Activated CD8-positive, alpha-beta T cell treated with anti-CD3 and anti-CD28 coated beads for 36 hours (primary cell): ENCODE measurements around the gene CCN6. TPM values are rescaled to one million over a fixed set of nuclear protein-coding genes. Genes with fewer than 3 reads are reported as not detected.

Experiments used
- ATAC-seq: fragments of 200-7000 bp; cut with Tn5 transposase; one replicate; pipeline ENCODE4 v1.10.0; 2021; ENCODE audit warnings: mild to moderate bottlenecking, moderate library complexity
- CTCF ChIA-PET: fragments of 350-600 bp; sonication (Branson Sonifier 250); formaldehyde crosslinking; loops from one replicate; lab custom pipeline; 2021; ENCODE audit warnings: antibody characterized with exemption; lab: Charles Lee
- POLR2A ChIA-PET: fragments of 350-600 bp; sonication (Branson Sonifier 250); formaldehyde crosslinking; loops from one replicate; lab custom pipeline; 2021; ENCODE audit warnings: antibody characterized with exemption; lab: Charles Lee
- DNase-seq: peaks from one replicate; pipeline ENCODE4 v3.0.0-alpha.2; 2020
- H3K27ac Mint-ChIP-seq: one replicate; pipeline ENCODE4 v1.8.0; 2021; ENCODE audit warnings: mild to moderate bottlenecking, mixed read lengths
- H3K27me3 Mint-ChIP-seq: one replicate; pipeline ENCODE4 v1.8.0; 2021; ENCODE audit warnings: mixed read lengths
- H3K36me3 Mint-ChIP-seq: one replicate; pipeline ENCODE4 v1.8.0; 2021; ENCODE audit warnings: low read depth, mixed read lengths
- H3K4me1 Mint-ChIP-seq: one replicate; pipeline ENCODE4 v1.8.0; 2021; ENCODE audit warnings: low read depth, mixed read lengths
- H3K4me3 Mint-ChIP-seq: one replicate; pipeline ENCODE4 v1.8.0; 2021; ENCODE audit warnings: mild to moderate bottlenecking, moderate library complexity, mixed read lengths
- H3K9me3 Mint-ChIP-seq: one replicate; pipeline ENCODE4 v1.8.0; 2021; ENCODE audit warnings: mixed read lengths
- intact Hi-C: fragments of 100-400 bp; cut with micrococcal nuclease; formaldehyde crosslinking; loops from one replicate; pipeline ENCODE4 v1.10.0; 2022
- total RNA-seq, 2 experiments: library from RNA; stranded (reverse); gene quantifications; one replicate each; pipeline ENCODE4 v1.2.3, GENCODE V29; 2021
- TF ChIP-seq, protein P1 (sequence below): fragments of 200-600 bp; IDR thresholded peaks from one replicate; pipeline ENCODE4 v1.8.0; 2022; ENCODE audit warnings: antibody characterized with exemption, mild to moderate bottlenecking

The CCN6 gene
- total RNA-seq, 2 experiments from 2014 or later: not detected

DNA sequence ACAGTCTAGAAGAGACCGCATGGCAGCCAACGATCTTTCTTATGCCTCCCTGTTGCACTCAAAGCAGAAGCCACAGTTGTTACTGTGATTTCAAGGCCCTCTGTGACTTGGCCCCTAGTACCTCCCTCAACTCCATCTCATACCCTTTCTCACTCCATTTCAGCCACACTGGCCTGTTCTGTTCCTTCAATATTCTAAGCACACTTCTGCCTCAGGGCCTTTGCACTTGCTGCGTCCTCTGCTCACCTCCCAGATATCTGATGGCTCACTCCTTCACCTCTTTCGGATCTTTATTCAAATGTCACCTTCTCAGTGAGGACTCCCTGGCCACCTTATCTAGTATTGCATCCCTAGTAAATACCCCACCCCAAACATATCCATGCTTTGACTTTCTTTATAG, 29.4 kb upstream of the CCN6 start:
- peaks cover 27% of the 10 kb centered on the region for H3K36me3 Mint-ChIP-seq
- H3K9me3 Mint-ChIP-seq: peaks cover 19% of the 10 kb centered on the region
- intact Hi-C loops: no loop called here
- POLR2A ChIA-PET: no interaction called here
- DNase-seq (no peak), ATAC-seq (no peak)
- CTCF ChIA-PET: interaction anchor here (1.0 kb wide), 1 partner anchor 9 kb away, joined by 3 read pairs; no protein-coding TSS in a partner anchor
- H3K4me1 Mint-ChIP-seq: peaks cover 39% of the 10 kb centered on the region
- H3K4me3 Mint-ChIP-seq: no peak overlapping the region
- H3K27ac Mint-ChIP-seq: no peak overlapping the region
- H3K27me3 Mint-ChIP-seq: no peaks in the 10 kb centered on the region
- TF ChIP-seq, protein P1, sequence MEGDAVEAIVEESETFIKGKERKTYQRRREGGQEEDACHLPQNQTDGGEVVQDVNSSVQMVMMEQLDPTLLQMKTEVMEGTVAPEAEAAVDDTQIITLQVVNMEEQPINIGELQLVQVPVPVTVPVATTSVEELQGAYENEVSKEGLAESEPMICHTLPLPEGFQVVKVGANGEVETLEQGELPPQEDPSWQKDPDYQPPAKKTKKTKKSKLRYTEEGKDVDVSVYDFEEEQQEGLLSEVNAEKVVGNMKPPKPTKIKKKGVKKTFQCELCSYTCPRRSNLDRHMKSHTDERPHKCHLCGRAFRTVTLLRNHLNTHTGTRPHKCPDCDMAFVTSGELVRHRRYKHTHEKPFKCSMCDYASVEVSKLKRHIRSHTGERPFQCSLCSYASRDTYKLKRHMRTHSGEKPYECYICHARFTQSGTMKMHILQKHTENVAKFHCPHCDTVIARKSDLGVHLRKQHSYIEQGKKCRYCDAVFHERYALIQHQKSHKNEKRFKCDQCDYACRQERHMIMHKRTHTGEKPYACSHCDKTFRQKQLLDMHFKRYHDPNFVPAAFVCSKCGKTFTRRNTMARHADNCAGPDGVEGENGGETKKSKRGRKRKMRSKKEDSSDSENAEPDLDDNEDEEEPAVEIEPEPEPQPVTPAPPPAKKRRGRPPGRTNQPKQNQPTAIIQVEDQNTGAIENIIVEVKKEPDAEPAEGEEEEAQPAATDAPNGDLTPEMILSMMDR: no peak

DNA sequence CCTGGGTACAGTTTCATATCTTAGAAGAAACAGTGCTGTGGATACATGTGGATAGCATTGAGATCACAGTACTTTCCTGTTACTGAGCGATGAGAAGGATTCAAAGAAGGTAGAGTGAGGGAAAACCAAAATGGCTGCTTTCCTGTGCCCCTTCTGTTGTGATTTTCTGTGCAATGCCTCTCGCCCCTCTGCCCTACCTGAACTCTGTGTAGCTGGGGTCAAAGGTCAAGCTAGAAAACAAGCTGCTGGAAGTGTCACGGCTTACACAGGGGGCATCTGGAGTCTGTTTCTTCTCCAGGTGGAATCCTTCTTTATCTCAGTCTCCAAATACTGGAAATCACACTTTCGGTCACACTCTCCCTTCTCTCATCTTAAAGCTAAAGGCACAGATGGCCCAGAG, 27.0 kb upstream of the CCN6 start:
- CTCF ChIA-PET: interaction anchor here (1.0 to 3.8 kb wide), 4 partner anchors 9 to 20 kb away, joined by 4 to 80 read pairs (median 32); no protein-coding TSS in a partner anchor
- Mint-ChIP-seq H3K4me3 (no peak overlapping the region), H3K27ac (peak overlapping the region; percentile 92), H3K4me1 (peaks cover 62% of the 10 kb centered on the region), H3K36me3 (peaks cover 27% of the 10 kb centered on the region), H3K9me3 (peaks cover 19% of the 10 kb centered on the region), H3K27me3 (no peaks in the 10 kb centered on the region)
- no peak for DNase-seq
- POLR2A ChIA-PET: interaction anchor here (0.9 to 4.0 kb wide), 2 partner anchors 9 to 15 kb away, joined by 4 to 16 read pairs; no protein-coding TSS in a partner anchor
- no peak for ATAC-seq
- TF ChIP-seq, protein P1: no peak
- intact Hi-C loops: no loop called here

GRCh38 chr6:112027942-112028674, 25.8 kb upstream of the CCN6 start:
- peak overlapping the region; percentile 92 for H3K27ac Mint-ChIP-seq
- peaks cover 27% of the 10 kb centered on the region for H3K36me3 Mint-ChIP-seq
- intact Hi-C loops: no loop called here

GRCh38 chr6:112029045-112029822, 24.7 kb upstream of the CCN6 start:
- CTCF ChIA-PET: interaction anchor here (0.7 to 3.8 kb wide), 19 partner anchors 9 to 770 kb away, joined by 3 to 80 read pairs (median 5); a partner anchor contains a TSS
- H3K36me3 Mint-ChIP-seq: peaks cover 22% of the 10 kb centered on the region
- TF ChIP-seq, protein P1: peak; percentile 91
- intact Hi-C loops: no loop called here
- ATAC-seq: no peak
- H3K9me3 Mint-ChIP-seq: peaks cover 12% of the 10 kb centered on the region
- POLR2A ChIA-PET: interaction anchor here (0.7 to 4.0 kb wide), 7 partner anchors 9 to 319 kb away, joined by 3 to 16 read pairs (median 3); no protein-coding TSS in a partner anchor
- peak; percentile 88 for DNase-seq
- no peak overlapping the region for H3K4me3 Mint-ChIP-seq
- peaks cover 71% of the 10 kb centered on the region for H3K4me1 Mint-ChIP-seq
- H3K27ac Mint-ChIP-seq: peak overlapping the region; percentile 92
- H3K27me3 Mint-ChIP-seq: no peaks in the 10 kb centered on the region

More at GRCh38 chr6:112027942-112028674, 25.8 kb upstream of the CCN6 start:
- peaks cover 62% of the 10 kb centered on the region for H3K4me1 Mint-ChIP-seq
- ATAC-seq: peak; percentile 90
- H3K9me3 Mint-ChIP-seq: peaks cover 18% of the 10 kb centered on the region
- peak; percentile 61 for DNase-seq
- CTCF ChIA-PET: interaction anchor here (0.6 to 3.8 kb wide), 20 partner anchors 8 to 769 kb away, joined by 3 to 80 read pairs (median 5); a partner anchor contains a TSS
- TF ChIP-seq, protein P1: no peak
- POLR2A ChIA-PET: interaction anchor here (0.6 to 4.0 kb wide), 8 partner anchors 10 to 230 kb away, joined by 3 to 16 read pairs (median 3); no protein-coding TSS in a partner anchor
- H3K27me3 Mint-ChIP-seq: no peaks in the 10 kb centered on the region
- no peak overlapping the region for H3K4me3 Mint-ChIP-seq
